HepG2 (cell line): ENCODE results near the gene SUPT4H1. TPM values are rescaled to one million over a fixed set of nuclear protein-coding genes. Genes with fewer than 3 reads are reported as not detected.

ENCODE experiments used
- CCDC6 ChIP-seq: sonication (generic); formaldehyde crosslinking; IDR thresholded peaks from 2 replicates; pipeline ENCODE4 v1.8.1; 2022; ENCODE audit warnings: mild to moderate bottlenecking, missing genetic modification reagents, moderate library complexity
- HNF1A ChIP-seq, 2 experiments: sonication (generic) in 1 of 2; formaldehyde crosslinking in 1 of 2; IDR thresholded peaks; 2 replicates each; pipeline versions ENCODE4 v1.4.0 to v1.6.1; 2016 to 2020; ENCODE audit warnings: borderline replicate concordance in 1 of 2, low read depth in 1 of 2, mild to moderate bottlenecking in 1 of 2, missing genetic modification reagents in 1 of 2
- KDM5A ChIP-seq: fragments of 200-600 bp; sonication (generic); IDR thresholded peaks from 2 replicates; pipeline ENCODE4 v1.7.0; 2018; ENCODE audit warnings: antibody characterized with exemption, mild to moderate bottlenecking, low read length, borderline replicate concordance
- MATR3 ChIP-seq: sonication (generic); formaldehyde crosslinking; IDR thresholded peaks from 2 replicates; pipeline ENCODE4 v1.4.0; 2020; ENCODE audit warnings: missing genetic modification reagents
- PHF20 ChIP-seq: sonication (generic); formaldehyde crosslinking; IDR thresholded peaks from 2 replicates; pipeline ENCODE4 v1.5.0; 2020; ENCODE audit warnings: mild to moderate bottlenecking, missing genetic modification reagents
- SAFB2 ChIP-seq: sonication (generic); formaldehyde crosslinking; IDR thresholded peaks from 2 replicates; pipeline ENCODE4 v1.5.1; 2020; ENCODE audit warnings: missing genetic modification reagents, low read depth, mild to moderate bottlenecking, borderline replicate concordance
- TBX2 ChIP-seq: sonication (generic); formaldehyde crosslinking; IDR thresholded peaks from 2 replicates; pipeline ENCODE4 v1.5.0; 2020; ENCODE audit warnings: missing genetic modification reagents, mild to moderate bottlenecking, borderline replicate concordance
- ZIK1 ChIP-seq: sonication (generic); formaldehyde crosslinking; IDR thresholded peaks from 2 replicates; pipeline ENCODE4 v1.5.0; 2020; ENCODE audit warnings: mild to moderate bottlenecking, low read depth, missing genetic modification reagents, borderline replicate concordance
- ZNF251 ChIP-seq: sonication (generic); formaldehyde crosslinking; IDR thresholded peaks from 2 replicates; pipeline ENCODE4 v1.9.0; 2021; ENCODE audit warnings: mild to moderate bottlenecking, missing genetic modification reagents
- ZNF263 ChIP-seq: sonication (generic); formaldehyde crosslinking; IDR thresholded peaks from 2 replicates; pipeline ENCODE4 v1.4.0; 2020; ENCODE audit warnings: missing genetic modification reagents
- ZNF407 ChIP-seq: sonication (generic); formaldehyde crosslinking; IDR thresholded peaks from one replicate; pipeline ENCODE4 v1.5.1; 2020; ENCODE audit warnings: mild to moderate bottlenecking, missing genetic modification reagents; ENCODE audit errors: not compliant biosample characterization
- ZNF567 ChIP-seq: sonication (generic); formaldehyde crosslinking; IDR thresholded peaks from 2 replicates; pipeline ENCODE4 v1.8.1; 2023; ENCODE audit warnings: mild to moderate bottlenecking, missing genetic modification reagents, borderline replicate concordance
- ZNF569 ChIP-seq: sonication (generic); formaldehyde crosslinking; IDR thresholded peaks from 2 replicates; pipeline ENCODE4 v1.5.0; 2020; ENCODE audit warnings: mild to moderate bottlenecking, missing genetic modification reagents, moderate library complexity, borderline replicate concordance
- ZNF737 ChIP-seq: sonication (generic); formaldehyde crosslinking; IDR thresholded peaks from 2 replicates; pipeline ENCODE4 v1.5.0; 2020; ENCODE audit warnings: missing genetic modification reagents, mild to moderate bottlenecking, borderline replicate concordance
- polyA plus RNA-seq, 8 experiments: library from polyadenylated mRNA; depleted of rRNA in 3 of 8; stranded (reverse) in 7 of 8; unstranded in 1 of 8; fragments of >200 nt; fragmentation: Illumina TruSeq in 4 of 8; extraction: Trizol in 4 of 8; gene quantifications; 2 replicates each; pipeline versions ENCODE4 v1.2.1 to v1.2.3, GENCODE V29; 2011 to 2016; ENCODE audit warnings: low read depth in 4 of 8, missing spikeins in 1 of 8, mixed read lengths in 1 of 8; ENCODE audit not compliant: insufficient read depth in 1 of 8
- total RNA-seq, 5 experiments: library from RNA; depleted of rRNA; stranded (reverse); fragments of >200 nt; fragmentation: Illumina TruSeq; extraction: Trizol; gene quantifications; 2 replicates each; pipeline ENCODE4 v1.2.3, GENCODE V29; 2016; ENCODE audit warnings: low read depth in 1 of 5

The SUPT4H1 gene
- total and polyA plus RNA-seq, 2 of the 13 experiments (the other 11 are each of a cell fraction or from before 2014, with no cell fraction given), result 155 to 244 TPM

- TF ChIP-seq ZNF407 (CRISPR knock-in tag) (peak; percentile 27), ZNF251 (no peak), MATR3 (no peak), KDM5A (no peak; the same call in 1 of the 2 replicates), ZNF567 (CRISPR knock-in tag) (no peak), ZIK1 (no peak), ZNF263 (CRISPR knock-in tag) (peak; percentile 93), HNF1A (IDR thresholded peaks at IDR 0.05; ENCODE audit: low read depth) (peak; percentile 100), HNF1A (CRISPR knock-in tag; IDR thresholded peaks at IDR 0.05; ENCODE audit: borderline replicate concordance) (peak; percentile 100), CCDC6 (peak; percentile 98), TBX2 (peak; percentile 100), PHF20 (CRISPR knock-in tag) (no peak), ZNF569 (CRISPR knock-in tag) (0 out of 2 replicates have a peak, but pooled peaks have one; percentile 42), SAFB2 (CRISPR knock-in tag) (peak; percentile 89; the same call in 1 of the 2 replicates), ZNF737 (no peak)
Observed at GRCh38 chr17:58391302-58391984, 39.4 kb upstream of the SUPT4H1 start (continued).
